HEK293 (cell line): ENCODE measurements around the gene SP5.
A peak's percentile ranks its signal among the peaks of the same experiment; 100 is the strongest.

ENCODE experiments used
- EGR2 ChIP-seq: fragments of 450-650 bp; formaldehyde crosslinking; IDR thresholded peaks from 2 replicates; pipeline ENCODE4 v1.5.1; 2016; ENCODE audit warnings: low read depth, missing biosample characterization, missing genetic modification characterization
- GLIS2 ChIP-seq: fragments of 450-650 bp; formaldehyde crosslinking; IDR thresholded peaks from 2 replicates; pipeline ENCODE4 v1.5.1; 2016; ENCODE audit warnings: missing biosample characterization, missing genetic modification characterization
- PBX3 ChIP-seq: sonication (generic); formaldehyde crosslinking; IDR thresholded peaks from 2 replicates; pipeline ENCODE4 v1.8.1; 2022; ENCODE audit warnings: mild to moderate bottlenecking, moderate library complexity, missing genetic modification reagents
- PRDM4 ChIP-seq: fragments of 450-650 bp; formaldehyde crosslinking; IDR thresholded peaks from 2 replicates; pipeline ENCODE4 v1.5.1; 2017; ENCODE audit warnings: missing biosample characterization, missing genetic modification characterization
- REST ChIP-seq: fragments of 450-650 bp; formaldehyde crosslinking; IDR thresholded peaks from 2 replicates; pipeline ENCODE4 v1.5.1; 2016; ENCODE audit warnings: missing biosample characterization, missing genetic modification characterization
- TRIM28 ChIP-seq: IDR thresholded peaks from 2 replicates; pipeline ENCODE4 v1.6.1; 2011; ENCODE audit warnings: low read length, control low read depth, borderline replicate concordance
- WT1 ChIP-seq: fragments of 450-650 bp; formaldehyde crosslinking; IDR thresholded peaks from 2 replicates; pipeline ENCODE4 v1.5.1; 2016; ENCODE audit warnings: missing biosample characterization, missing genetic modification characterization
- ZBTB10 ChIP-seq: fragments of 450-650 bp; formaldehyde crosslinking; IDR thresholded peaks from 2 replicates; pipeline ENCODE4 v1.5.1; 2016; ENCODE audit warnings: missing biosample characterization, missing genetic modification characterization
- ZFHX2 ChIP-seq: fragments of 450-650 bp; formaldehyde crosslinking; conservative IDR thresholded peaks from 2 replicates; pipeline ENCODE4 v1.5.1; 2016; ENCODE audit warnings: missing biosample characterization, missing genetic modification characterization
- ZNF19 ChIP-seq: fragments of 450-650 bp; formaldehyde crosslinking; IDR thresholded peaks from 2 replicates; pipeline ENCODE4; 2016; ENCODE audit warnings: missing biosample characterization, missing genetic modification characterization, low read depth
- ZNF391 ChIP-seq: fragments of 450-650 bp; formaldehyde crosslinking; IDR thresholded peaks from 2 replicates; pipeline ENCODE4 v1.5.1; 2016; ENCODE audit warnings: low read depth, missing biosample characterization, missing genetic modification characterization, borderline replicate concordance
- ZNF473 ChIP-seq: fragments of 450-650 bp; formaldehyde crosslinking; IDR thresholded peaks from 2 replicates; pipeline ENCODE4 v1.5.1; 2017; ENCODE audit warnings: missing biosample characterization, missing genetic modification characterization
- ZNF530 ChIP-seq: fragments of 450-650 bp; formaldehyde crosslinking; IDR thresholded peaks from 2 replicates; pipeline ENCODE4 v1.5.1; 2016; ENCODE audit warnings: low read depth, missing biosample characterization, missing genetic modification characterization
- ZNF596 ChIP-seq: fragments of 450-650 bp; IDR thresholded peaks from 2 replicates; pipeline ENCODE4 v1.5.0; 2018; ENCODE audit warnings: missing biosample characterization, mild to moderate bottlenecking, missing genetic modification characterization, moderate library complexity
- ZXDB ChIP-seq: fragments of 450-650 bp; formaldehyde crosslinking; IDR thresholded peaks from 2 replicates; pipeline ENCODE4 v1.5.1; 2016; ENCODE audit warnings: missing biosample characterization, missing genetic modification characterization
- TF ChIP-seq, protein P1 (sequence below): fragments of 450-650 bp; formaldehyde crosslinking; IDR thresholded peaks from 2 replicates; pipeline ENCODE4 v1.5.1; 2016; ENCODE audit warnings: missing biosample characterization, missing genetic modification characterization
- TF ChIP-seq, protein P2 (sequence below): fragments of 450-650 bp; formaldehyde crosslinking; IDR thresholded peaks from 2 replicates; pipeline ENCODE4 v1.5.1; 2017; ENCODE audit warnings: missing biosample characterization, mild to moderate bottlenecking, missing genetic modification characterization, moderate library complexity
- TF ChIP-seq, protein P3 (sequence below): IDR thresholded peaks from 2 replicates; pipeline ENCODE4 v1.6.1; 2011; ENCODE audit warnings: mild to moderate bottlenecking, low read depth, low read length, borderline replicate concordance

Gene SP5

GRCh38 chr2:170714381-170715061, 616 bp upstream of the SP5 start (continued):
- no peak for TF ChIP-seq ZBTB10
- TF ChIP-seq, protein P1, sequence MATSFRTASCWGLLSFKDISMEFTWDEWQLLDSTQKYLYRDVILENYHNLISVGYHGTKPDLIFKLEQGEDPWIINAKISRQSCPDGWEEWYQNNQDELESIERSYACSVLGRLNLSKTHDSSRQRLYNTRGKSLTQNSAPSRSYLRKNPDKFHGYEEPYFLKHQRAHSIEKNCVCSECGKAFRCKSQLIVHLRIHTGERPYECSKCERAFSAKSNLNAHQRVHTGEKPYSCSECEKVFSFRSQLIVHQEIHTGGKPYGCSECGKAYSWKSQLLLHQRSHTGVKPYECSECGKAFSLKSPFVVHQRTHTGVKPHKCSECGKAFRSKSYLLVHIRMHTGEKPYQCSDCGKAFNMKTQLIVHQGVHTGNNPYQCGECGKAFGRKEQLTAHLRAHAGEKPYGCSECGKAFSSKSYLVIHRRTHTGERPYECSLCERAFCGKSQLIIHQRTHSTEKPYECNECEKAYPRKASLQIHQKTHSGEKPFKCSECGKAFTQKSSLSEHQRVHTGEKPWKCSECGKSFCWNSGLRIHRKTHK (tag by site-specific recombination): no peak
- TF ChIP-seq ZNF596 (tag by site-specific recombination): no peak
- no peak for TF ChIP-seq ZXDB (tag by site-specific recombination)
- no peak for TF ChIP-seq PRDM4
- no peak for TF ChIP-seq ZNF19
- no peak for TF ChIP-seq ZNF473 (tag by site-specific recombination)
- TF ChIP-seq ZNF391: peak; percentile 32; the same call in 1 of the 2 replicates
- peak; percentile 74 for TF ChIP-seq EGR2
- TF ChIP-seq TRIM28: no peak
- TF ChIP-seq, protein P2, sequence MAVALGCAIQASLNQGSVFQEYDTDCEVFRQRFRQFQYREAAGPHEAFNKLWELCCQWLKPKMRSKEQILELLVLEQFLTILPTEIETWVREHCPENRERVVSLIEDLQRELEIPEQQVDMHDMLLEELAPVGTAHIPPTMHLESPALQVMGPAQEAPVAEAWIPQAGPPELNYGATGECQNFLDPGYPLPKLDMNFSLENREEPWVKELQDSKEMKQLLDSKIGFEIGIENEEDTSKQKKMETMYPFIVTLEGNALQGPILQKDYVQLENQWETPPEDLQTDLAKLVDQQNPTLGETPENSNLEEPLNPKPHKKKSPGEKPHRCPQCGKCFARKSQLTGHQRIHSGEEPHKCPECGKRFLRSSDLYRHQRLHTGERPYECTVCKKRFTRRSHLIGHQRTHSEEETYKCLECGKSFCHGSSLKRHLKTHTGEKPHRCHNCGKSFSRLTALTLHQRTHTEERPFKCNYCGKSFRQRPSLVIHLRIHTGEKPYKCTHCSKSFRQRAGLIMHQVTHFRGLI: 0 out of 2 replicates have a peak, but pooled peaks have one; percentile 38
- no peak for TF ChIP-seq REST (tag by site-specific recombination)
- no peak for TF ChIP-seq ZNF530
- peak; percentile 77 for TF ChIP-seq ZFHX2
- no peak for TF ChIP-seq GLIS2 (tag by site-specific recombination)
- TF ChIP-seq PBX3 (CRISPR knock-in tag): no peak
- TF ChIP-seq, protein P3, sequence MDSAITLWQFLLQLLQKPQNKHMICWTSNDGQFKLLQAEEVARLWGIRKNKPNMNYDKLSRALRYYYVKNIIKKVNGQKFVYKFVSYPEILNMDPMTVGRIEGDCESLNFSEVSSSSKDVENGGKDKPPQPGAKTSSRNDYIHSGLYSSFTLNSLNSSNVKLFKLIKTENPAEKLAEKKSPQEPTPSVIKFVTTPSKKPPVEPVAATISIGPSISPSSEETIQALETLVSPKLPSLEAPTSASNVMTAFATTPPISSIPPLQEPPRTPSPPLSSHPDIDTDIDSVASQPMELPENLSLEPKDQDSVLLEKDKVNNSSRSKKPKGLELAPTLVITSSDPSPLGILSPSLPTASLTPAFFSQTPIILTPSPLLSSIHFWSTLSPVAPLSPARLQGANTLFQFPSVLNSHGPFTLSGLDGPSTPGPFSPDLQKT: no peak
- TF ChIP-seq WT1 (tag by site-specific recombination): no peak
- TF ChIP-seq, all 188 proteins: peak for 16
